ENCODE results near the gene INPP5E.

The INPP5E gene

GRCh38 chr9:136445799-136446198, 6.2 kb upstream of the INPP5E start:
- DNase-seq = no peak

GRCh38 chr9:136444102-136444501, 4.5 kb upstream of the INPP5E start:
- no peak for DNase-seq

- DNase-seq = no peak
Observed at GRCh38 chr9:136443687-136444086, 4.0 kb upstream of the INPP5E start.

GRCh38 chr9:136443087-136443486, 3.4 kb upstream of the INPP5E start:
- no peak for DNase-seq

- no peak for DNase-seq
Observed at GRCh38 chr9:136442265-136442664, 2.6 kb upstream of the INPP5E start.

GRCh38 chr9:136441681-136442245, 2.1 kb upstream of the INPP5E start:
- no peak for DNase-seq

- DNase-seq = no peak
Observed at GRCh38 chr9:136441191-136441680, 1.6 kb upstream of the INPP5E start.

- peak; percentile 36 to 57 for DNase-seq
Observed at GRCh38 chr9:136438548-136439480, 831 bp downstream of the INPP5E start.

- DNase-seq = peak in 1 of 2 donors; percentile 33
Observed at GRCh38 chr9:136437839-136438547, 1.7 kb downstream of the INPP5E start.

GRCh38 chr9:136437430-136437829, 2.2 kb downstream of the INPP5E start:
- no peak for DNase-seq

GRCh38 chr9:136436055-136436634, 3.5 kb downstream of the INPP5E start:
- no peak for DNase-seq

GRCh38 chr9:136434580-136435169, 5.0 kb downstream of the INPP5E start:
- DNase-seq = no peak

- no peak for DNase-seq
Observed at GRCh38 chr9:136433849-136434579, 5.6 kb downstream of the INPP5E start.

- DNase-seq = no peak
Observed at GRCh38 chr9:136433043-136433715, 6.5 kb downstream of the INPP5E start.

- DNase-seq = no peak
Observed at GRCh38 chr9:136432591-136432990, 7.1 kb downstream of the INPP5E start.

- DNase-seq = no peak
Observed at GRCh38 chr9:136431782-136432350, 7.8 kb downstream of the INPP5E start.

- no peak for DNase-seq
Observed at GRCh38 chr9:136430588-136431234, 8.9 kb downstream of the INPP5E start.

- no peak for DNase-seq
Observed at GRCh38 chr9:136429683-136430491, 9.8 kb downstream of the INPP5E start.

- DNase-seq = no peak
Observed at GRCh38 chr9:136429075-136429628, 10.5 kb downstream of the INPP5E start.
